NCI-H510A treated with DMSO at 0.1 percent for 48 hours (cell line): Measurements from ENCODE around the gene SAMD8.

ENCODE experiments used
- DNase-seq: peaks from one replicate; lab custom pipeline; 2025; lab: John Stamatoyannopoulos, UW

The SAMD8 gene

DNA sequence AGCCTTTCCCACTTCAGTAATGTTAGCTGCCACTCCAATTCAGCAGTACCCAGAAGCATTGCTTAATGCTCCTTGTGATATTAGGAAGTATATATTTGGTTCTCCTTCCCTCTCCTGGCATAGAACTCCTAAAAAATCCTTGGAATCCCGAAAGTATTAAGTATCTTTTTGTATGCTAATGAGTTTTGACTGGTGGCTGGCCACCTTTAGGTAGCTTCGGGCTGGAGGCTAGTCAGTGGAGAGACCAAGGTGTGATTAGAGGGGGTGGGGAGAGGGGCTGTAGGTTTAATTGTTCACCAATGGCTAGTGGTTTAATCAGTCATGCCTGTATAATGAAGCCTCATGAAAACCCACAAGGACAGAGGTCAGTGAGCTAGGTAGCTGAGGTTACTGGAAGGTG, 112.1 kb downstream of the SAMD8 start:
- DNase-seq: no peak

DNA sequence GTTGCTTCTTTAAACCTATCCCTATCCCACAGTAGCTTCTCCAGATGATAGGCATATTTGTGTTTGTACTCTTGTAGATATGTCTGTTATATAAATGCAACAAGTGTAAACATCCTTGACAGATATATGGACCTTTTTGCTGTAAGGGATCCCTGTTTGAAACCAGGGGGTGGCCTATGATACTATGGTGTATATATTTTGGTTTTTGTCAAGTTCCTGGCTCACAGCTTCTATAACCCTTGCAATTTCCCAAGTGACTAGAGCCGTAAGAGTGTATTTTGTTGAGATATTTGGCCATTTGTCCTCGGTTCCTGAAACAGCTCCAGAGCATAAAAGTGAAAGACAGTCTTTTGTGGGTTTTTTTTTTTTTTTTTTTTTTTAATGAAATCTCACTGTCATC, 114.6 kb downstream of the SAMD8 start:
- no peak for DNase-seq

DNA sequence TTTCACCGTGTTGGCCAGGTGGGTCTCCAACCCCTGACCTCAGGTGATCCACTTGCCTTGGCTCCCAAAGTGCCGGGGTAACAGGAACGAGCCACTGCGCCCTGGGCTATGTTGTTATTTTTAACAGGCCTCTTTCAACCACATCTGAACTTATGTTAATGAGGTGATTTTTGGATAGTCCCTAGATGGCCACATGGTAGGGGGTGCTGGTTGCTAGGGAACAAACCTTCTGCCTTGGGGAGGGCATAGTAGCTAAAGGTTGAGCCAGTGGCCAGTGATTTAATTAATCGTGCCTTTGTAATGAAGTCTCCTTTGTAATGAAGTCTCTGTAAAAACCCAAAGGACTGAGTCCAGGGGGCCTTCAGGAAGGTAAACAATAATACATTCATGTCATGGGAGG, 115.2 kb downstream of the SAMD8 start:
- DNase-seq: no peak

DNA sequence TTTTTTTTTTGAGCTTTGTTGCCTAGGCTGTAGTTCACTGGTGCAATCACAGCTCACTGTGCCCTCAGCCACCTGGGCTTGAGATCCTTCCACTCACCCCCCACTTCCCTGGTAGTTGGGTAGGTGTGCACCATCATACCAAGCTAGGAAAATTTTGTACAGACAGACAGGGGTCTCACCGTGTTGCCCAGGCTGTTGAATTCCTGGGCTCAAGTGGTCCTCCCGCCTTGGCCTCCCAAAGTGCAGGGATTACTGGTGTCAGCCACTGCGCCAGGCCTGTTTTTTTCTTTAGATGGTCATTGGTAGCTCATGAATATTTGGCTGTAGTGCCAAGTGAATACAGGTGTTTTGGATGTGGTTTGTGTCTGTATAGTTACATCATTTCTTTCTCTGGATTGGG, 116.8 kb downstream of the SAMD8 start:
- no peak for DNase-seq

DNA sequence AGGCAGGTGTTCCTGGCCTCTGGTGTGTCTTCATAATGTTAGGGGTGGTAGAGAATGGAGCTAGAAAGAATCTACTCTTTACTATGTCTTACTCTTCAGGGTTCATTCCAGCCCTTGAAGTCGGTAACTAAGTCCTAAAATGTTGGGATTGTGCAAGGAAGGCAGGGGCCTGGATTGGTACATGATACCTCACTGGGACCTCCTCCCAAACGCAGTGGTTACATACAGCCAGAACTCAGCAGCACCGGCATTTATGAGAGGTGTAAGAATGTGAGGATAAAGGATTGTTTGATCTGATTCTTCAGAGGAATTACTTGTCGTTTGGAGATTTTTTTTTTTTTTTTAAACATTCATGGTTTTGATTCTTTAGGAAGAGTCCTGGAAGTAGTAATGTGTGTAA, 117.4 kb downstream of the SAMD8 start:
- no peak for DNase-seq

DNA sequence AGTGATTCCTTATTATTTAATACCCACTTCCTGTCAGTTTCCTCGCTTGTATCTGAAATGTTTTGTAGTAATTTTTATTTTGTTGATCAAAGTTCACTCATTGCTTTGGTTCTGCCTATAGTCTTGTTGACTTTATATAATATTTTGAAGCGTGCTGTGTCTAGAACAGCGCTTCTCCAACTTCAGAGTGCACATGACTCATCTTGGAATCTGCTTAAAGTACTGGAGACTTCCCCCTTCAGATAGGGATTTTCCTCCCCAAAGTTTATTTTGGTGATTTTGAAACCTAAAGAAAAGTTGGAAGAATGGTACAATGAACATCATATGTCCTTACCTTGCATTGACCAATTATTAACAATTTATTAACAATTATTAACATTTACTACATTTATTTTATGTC, 118.5 kb downstream of the SAMD8 start:
- no peak for DNase-seq

DNA sequence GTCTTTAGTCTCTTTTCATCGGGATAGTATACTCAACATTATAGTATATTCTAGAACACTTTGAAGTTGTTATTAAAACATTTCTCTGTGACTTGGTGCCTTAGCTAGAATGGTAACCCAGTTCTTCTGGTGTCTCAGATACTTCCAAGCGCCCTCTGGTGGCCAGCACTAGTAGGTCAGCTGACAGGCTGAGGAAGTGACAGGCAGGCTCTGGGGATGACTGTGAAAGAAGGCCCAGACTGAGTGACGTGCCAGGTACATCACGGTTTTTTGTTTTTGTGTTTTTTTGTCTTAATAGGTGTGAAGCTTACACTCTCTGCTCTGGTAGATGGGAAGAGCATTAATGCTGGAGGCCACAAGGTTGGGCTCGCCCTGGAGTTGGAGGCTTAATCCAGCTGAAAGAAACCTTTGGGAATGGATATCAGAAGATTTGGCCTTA, 119.2 kb downstream of the SAMD8 start:
- peak; percentile 74 for DNase-seq
